RWPE2 (cell line): ENCODE results near the gene ZNF628.
A peak's percentile ranks its signal among the peaks of the same experiment; 100 is the strongest.

ENCODE experiments used
- ATAC-seq: fragments of 200-7000 bp; cut with Tn5 transposase; 3 replicates; pipeline ENCODE4 v1.9.1; 2021; ENCODE audit warnings: low read depth
- DNase-seq: peaks from one replicate; pipeline ENCODE4 v3.0.0-alpha.2; 2020; ENCODE audit warnings: low spot score
- H3K27ac ChIP-seq: fragments of 450-650 bp; 2 replicates; pipeline ENCODE4 v1.5.1; 2017; ENCODE audit warnings: mild to moderate bottlenecking; ENCODE audit not compliant: poor library complexity, severe bottlenecking
- H3K27me3 ChIP-seq: fragments of 250-450 bp; sonication (Bioruptor Pico); 2 replicates; pipeline ENCODE4 v1.5.1; 2021; ENCODE audit warnings: mild to moderate bottlenecking, moderate library complexity; ENCODE audit not compliant: insufficient read depth, poor library complexity, severe bottlenecking
- H3K36me3 ChIP-seq: fragments of 250-450 bp; sonication (Bioruptor Pico); 2 replicates; pipeline ENCODE4 v1.5.1; 2020; ENCODE audit warnings: low read depth, mild to moderate bottlenecking, moderate library complexity
- H3K4me1 ChIP-seq: fragments of 250-450 bp; sonication (Bioruptor Pico); 2 replicates; pipeline ENCODE4 v1.5.1; 2021; ENCODE audit warnings: mild to moderate bottlenecking, moderate library complexity; ENCODE audit not compliant: insufficient read depth, poor library complexity, severe bottlenecking
- H3K4me3 ChIP-seq: fragments of 250-450 bp; sonication (Bioruptor Pico); 2 replicates; pipeline ENCODE4 v1.5.1; 2021; ENCODE audit warnings: mild to moderate bottlenecking, moderate library complexity; ENCODE audit not compliant: severe bottlenecking
- H3K9me3 ChIP-seq: fragments of 250-450 bp; sonication (Bioruptor Pico); 2 replicates; pipeline ENCODE4 v1.5.1; 2021; ENCODE audit warnings: mild to moderate bottlenecking, moderate library complexity; ENCODE audit not compliant: severe bottlenecking
- CTCF ChIP-seq: fragments of 450-650 bp; IDR thresholded peaks from one replicate; pipeline ENCODE4 v1.5.1; 2017; ENCODE audit warnings: mild to moderate bottlenecking, moderate library complexity; ENCODE audit not compliant: poor library complexity, severe bottlenecking

Gene ZNF628

GRCh38 chr19:55489711-55490477 lies 13.5 kb downstream of the ZNF628 start:
- no peaks in the 10 kb centered on the region for H3K9me3 ChIP-seq
- no peaks in the 10 kb centered on the region for H3K36me3 ChIP-seq
- no peak overlapping the region for H3K27ac ChIP-seq
- no peak for DNase-seq
- no peak for ATAC-seq
- no peaks in the 10 kb centered on the region for H3K27me3 ChIP-seq
- TF ChIP-seq CTCF, result no peak
- peaks cover 15% of the 10 kb centered on the region for H3K4me1 ChIP-seq
- H3K4me3 ChIP-seq, result no peak overlapping the region

DNA sequence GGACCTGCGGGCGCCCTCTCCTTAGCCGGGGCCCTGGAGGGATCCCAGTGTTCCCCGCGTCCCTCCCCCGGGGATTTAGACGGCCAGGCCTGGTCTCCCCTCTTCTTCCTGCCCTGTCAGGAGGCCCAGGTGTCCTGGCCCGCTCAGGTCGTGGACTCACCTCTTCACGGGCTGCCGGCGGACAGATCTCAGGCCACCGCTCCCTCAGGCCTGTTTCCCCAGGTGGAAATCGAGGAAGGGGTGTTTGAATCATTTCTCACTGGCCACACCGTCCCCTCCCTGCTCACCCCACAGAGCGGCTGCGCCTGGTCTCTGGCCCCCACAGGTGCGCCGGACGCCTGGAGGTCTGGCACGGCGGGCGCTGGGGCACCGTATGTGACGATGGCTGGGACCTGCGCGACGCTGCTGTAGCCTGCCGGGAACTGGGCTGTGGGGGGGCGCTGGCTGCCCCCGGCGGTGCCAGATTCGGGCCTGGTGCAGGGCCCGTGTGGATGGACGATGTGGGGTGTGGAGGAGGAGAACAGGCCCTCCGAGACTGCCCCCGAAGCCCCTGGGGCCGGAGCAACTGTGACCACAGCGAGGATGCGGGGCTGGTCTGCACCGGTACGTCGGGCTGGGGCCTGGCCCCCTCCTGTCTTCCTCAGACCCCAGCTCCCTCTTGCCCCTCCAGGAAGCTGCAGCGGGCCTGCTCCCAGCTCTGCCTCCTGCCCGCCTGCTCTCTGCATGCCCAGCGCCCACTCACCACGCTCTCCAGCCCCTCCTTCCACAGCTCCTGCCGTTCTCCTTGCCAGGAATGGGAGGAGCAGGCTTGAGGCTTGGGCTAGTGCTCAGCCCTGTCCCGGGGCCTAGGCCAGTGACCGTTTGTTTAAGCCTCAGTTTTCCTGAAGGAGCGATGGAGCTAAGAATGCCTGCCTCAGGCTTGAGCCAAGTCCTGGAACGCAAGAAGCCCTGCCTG lies 14.3 kb downstream of the ZNF628 start:
- Histone ChIP-seq H3K9me3 (no peaks in the 10 kb centered on the region), H3K27ac (no peak overlapping the region), H3K4me3 (no peak overlapping the region), H3K27me3 (no peaks in the 10 kb centered on the region), H3K36me3 (no peaks in the 10 kb centered on the region), H3K4me1 (peaks cover 15% of the 10 kb centered on the region)
- DNase-seq (no peak), ATAC-seq (no peak)
- no peak for TF ChIP-seq CTCF

DNA sequence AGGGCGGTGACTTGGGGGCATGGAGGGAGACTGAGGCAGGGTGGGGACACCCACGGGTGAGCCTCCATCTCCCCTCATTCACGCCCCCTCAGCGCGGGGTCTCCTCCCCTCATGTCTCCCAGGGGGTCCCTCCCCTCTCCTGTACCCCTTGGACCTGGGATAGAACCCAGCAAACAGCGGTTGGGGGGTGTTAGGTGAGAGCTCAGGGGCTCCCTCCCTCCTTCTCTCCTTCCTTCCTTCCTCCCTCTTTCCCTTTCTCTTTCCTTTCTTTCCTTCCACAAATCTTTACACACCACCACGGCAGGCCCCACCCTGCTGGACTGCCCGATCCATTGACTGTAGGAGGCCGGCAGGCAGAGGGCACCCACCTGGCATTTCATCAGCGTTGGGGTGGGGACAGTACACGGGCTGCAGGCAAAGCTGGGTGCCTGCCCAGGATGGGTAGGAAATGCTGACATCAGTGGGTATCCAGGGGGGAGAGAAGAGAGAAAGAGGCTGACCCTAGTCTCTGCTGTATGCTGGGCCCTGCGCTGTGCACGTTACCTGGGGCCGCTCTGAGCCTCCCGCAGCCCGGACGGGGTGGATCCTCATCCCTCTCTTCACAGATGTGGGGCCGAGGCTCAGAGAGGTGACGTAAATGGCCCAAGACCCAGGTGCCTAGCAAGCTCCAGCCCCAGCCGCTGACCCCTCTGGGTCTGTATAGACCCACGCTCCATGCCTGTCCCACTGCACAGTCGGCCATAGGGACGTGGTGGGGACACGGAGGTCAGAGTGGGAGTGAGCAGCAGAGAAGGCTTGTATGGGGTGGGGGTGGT lies 15.3 kb downstream of the ZNF628 start:
- H3K4me3 ChIP-seq, result no peak overlapping the region
- TF ChIP-seq CTCF, result no peak
- no peak overlapping the region for H3K27ac ChIP-seq
- H3K9me3 ChIP-seq, result no peaks in the 10 kb centered on the region
- H3K27me3 ChIP-seq, result no peaks in the 10 kb centered on the region
- no peaks in the 10 kb centered on the region for H3K36me3 ChIP-seq
- H3K4me1 ChIP-seq, result peaks cover 14% of the 10 kb centered on the region
- ATAC-seq (peak; percentile 17; the same call in 1 of the 3 replicates), DNase-seq (no peak)

- TF ChIP-seq CTCF, result no peak
- H3K36me3 ChIP-seq, result no peaks in the 10 kb centered on the region
Observed at GRCh38 chr19:55492362-55492944, 16.0 kb downstream of the ZNF628 start.

More at GRCh38 chr19:55492362-55492944, 16.0 kb downstream of the ZNF628 start:
- H3K9me3 ChIP-seq, result no peaks in the 10 kb centered on the region
- H3K4me1 ChIP-seq, result peaks cover 7% of the 10 kb centered on the region
- no peak overlapping the region for H3K4me3 ChIP-seq
- no peaks in the 10 kb centered on the region for H3K27me3 ChIP-seq
- no peak for ATAC-seq
- H3K27ac ChIP-seq, result no peak overlapping the region
- no peak for DNase-seq
